ENCODE data around the gene GPR31.
"Not testable (repeated sequence)": the region's sequence is repeated elsewhere in the genome, so short reads cannot be mapped to it uniquely, and the experiment has no call there.

DNA sequence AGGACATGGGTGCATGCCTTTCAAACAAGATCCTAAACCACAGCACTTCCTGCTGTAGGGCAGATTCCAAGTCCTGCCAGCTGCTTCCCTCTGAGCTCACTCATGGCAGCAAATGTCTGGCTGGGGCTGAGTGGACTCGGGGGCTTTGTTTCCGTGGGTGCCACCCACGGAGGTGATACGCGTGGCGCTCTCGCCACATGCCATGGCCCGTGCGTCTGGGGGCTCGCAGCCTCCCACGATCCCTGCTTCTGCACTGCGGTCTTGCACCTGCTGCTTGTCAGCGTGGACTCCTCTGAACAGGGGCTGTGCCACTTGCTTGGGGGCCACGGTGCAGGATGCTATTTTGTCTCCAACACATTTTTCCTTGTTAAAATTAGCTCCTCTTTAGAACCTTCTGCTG, 19.5 kb upstream of the GPR31 start:
- TF ChIP-seq, protein P1, sequence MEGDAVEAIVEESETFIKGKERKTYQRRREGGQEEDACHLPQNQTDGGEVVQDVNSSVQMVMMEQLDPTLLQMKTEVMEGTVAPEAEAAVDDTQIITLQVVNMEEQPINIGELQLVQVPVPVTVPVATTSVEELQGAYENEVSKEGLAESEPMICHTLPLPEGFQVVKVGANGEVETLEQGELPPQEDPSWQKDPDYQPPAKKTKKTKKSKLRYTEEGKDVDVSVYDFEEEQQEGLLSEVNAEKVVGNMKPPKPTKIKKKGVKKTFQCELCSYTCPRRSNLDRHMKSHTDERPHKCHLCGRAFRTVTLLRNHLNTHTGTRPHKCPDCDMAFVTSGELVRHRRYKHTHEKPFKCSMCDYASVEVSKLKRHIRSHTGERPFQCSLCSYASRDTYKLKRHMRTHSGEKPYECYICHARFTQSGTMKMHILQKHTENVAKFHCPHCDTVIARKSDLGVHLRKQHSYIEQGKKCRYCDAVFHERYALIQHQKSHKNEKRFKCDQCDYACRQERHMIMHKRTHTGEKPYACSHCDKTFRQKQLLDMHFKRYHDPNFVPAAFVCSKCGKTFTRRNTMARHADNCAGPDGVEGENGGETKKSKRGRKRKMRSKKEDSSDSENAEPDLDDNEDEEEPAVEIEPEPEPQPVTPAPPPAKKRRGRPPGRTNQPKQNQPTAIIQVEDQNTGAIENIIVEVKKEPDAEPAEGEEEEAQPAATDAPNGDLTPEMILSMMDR (IDR thresholded peaks at IDR 0.05; ENCODE audit: insufficient read depth, low read length, poor library complexity, severe bottlenecking) = not testable (repeated sequence)
- not testable (repeated sequence) for TF ChIP-seq EZH2phosphoT487 (conservative IDR thresholded peaks at IDR 0.05; ENCODE audit: low read length)

Data from SU-DHL-6 (cell line).